HG03159 (cell line): ENCODE data around the gene LRPAP1.
"Not testable (repeated sequence)": the region's sequence is repeated elsewhere in the genome, so short reads cannot be mapped to it uniquely, and the experiment has no call there.

Experiments
- ATAC-seq: cut with Tn5 transposase; IDR thresholded peaks from one replicate; pipeline ENCODE4 v1.9.1; 2021; ENCODE audit warnings: mild to moderate bottlenecking, moderate library complexity; ENCODE audit not compliant: unreplicated experiment

Gene LRPAP1

DNA sequence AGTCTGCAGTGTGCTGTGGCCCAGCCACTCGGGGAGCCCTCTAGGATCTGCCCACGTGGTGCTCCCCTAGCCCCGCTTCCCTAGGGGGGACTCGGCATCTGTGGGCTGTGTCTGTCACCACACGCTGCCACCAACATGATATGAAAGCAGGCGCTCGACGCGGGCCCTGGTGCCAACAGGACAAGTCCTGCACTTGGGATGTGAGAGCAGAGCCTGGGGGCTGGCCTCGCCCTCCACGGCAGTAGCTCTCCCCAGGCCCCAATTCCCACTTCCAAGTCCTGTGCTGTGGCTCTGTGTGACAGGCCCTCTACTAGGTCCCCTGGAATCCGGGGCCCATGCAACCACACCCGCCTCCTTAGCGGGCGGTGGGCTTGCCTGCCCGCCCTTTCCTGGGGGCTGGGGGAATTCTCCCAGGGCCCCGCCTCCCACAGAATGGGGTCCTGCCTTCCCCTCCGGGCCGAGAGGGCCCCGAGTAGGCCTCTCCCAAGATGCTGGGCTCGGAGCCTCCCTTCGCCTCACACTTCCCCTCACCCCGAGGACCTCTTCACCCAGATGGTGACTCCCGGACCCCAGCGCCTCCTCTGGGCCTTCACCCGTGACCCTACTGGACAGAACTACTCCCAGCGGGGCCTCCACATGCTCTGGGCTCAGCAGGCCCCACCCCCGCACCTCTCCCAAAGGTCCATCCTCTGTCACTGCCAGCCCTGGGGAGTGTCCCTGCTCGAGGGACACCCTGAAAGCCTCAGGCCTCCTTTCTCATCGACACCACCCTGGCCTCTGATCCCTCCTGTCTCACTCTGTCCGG is 11.2 kb downstream of the LRPAP1 start:
- no peak for ATAC-seq

DNA sequence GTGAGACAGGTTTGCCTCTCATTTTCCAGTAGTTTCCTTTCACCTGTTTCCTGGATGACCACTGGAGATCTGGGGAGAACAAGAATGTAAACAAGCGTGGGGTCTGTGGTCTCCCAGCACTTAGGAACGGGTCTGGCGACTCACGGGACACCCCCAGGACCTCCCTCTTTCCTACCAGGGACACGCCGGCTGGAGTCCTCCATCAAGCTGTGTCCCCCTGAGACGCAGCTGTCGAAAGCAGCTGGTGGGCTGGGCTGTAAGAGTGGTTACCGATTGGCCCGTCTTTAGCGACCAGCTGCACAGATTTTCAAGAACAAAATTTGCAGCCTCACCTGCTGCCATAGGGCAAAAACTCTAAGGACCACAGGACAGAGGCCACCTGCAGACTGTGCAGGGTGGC is 11.9 kb downstream of the LRPAP1 start:
- no peak for ATAC-seq

DNA sequence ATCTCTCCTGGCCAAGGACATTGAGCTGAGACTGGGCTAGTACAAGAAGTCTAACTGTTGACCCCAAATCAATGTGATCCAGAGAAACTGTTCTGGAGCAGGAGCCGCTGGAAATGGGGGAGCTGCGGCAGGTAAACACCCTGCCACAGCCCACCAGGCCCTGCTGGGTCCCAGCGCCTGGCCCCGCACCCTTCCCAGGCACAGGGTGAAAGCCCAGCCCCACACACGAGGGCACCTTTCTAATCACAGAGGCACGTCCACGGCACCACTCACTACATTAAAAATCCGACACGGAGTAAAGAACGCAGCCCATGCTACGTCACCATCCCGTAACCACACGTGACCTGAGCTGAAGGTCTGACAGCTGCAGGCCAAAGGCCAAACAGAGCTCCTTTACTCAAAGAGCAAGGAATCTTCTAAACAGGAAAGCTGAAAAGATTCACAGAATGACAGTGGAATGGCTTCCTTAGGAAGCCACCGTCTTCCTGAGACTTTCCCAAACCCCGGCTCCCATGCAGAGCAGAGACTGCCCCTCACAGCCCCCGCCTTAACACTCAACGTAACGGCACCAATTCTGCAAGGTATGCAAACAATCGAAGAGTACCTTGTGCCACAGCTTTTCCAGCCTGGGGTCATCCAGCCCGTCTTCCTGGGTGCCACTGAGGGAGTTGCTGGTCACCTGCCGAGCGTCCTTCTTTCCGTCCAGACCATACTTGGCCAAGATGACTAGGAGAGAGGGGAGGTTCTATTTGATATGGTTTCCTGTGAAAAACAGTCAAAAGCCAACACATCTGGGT is 12.6 kb downstream of the LRPAP1 start:
- ATAC-seq: no peak

DNA sequence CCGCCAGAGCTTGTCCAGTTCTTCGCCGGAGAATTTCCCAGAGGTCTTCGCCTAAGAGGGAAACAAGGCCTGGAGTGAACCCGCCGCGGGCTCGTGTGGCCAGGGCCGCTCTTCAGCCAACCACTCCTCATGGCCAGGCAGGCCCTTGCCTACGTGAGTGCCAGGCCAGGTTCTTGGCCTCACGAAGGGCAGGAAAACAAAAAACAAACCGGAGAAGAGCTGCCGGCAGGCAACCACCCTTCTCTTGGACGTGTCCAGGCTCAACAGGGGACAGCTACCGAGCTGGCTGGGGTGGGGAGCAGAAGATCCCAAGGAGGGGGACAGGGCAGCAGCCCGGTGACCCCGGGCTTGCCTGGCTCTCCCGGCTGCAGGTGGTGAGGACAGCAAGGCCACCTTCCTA is 13.3 kb downstream of the LRPAP1 start:
- no peak for ATAC-seq

DNA sequence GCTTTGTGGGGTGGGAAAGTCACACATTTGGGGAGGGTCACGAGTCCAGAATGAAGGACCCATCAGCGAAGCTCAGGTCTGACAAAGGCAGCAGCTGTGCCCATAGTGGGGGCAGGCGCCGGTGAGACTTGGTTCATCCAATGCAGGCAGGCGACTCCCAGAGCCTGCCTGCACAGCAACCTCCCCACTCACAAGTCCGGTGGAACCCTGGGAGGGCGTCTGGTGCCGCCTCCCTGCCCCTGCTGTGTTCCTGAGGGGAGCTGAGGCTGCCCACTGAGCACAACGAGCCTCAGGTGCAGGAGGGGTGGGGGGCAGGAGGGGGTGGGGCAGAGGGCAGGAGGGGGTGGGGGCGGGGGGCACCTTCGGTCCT is 13.7 kb downstream of the LRPAP1 start:
- no peak for ATAC-seq

DNA sequence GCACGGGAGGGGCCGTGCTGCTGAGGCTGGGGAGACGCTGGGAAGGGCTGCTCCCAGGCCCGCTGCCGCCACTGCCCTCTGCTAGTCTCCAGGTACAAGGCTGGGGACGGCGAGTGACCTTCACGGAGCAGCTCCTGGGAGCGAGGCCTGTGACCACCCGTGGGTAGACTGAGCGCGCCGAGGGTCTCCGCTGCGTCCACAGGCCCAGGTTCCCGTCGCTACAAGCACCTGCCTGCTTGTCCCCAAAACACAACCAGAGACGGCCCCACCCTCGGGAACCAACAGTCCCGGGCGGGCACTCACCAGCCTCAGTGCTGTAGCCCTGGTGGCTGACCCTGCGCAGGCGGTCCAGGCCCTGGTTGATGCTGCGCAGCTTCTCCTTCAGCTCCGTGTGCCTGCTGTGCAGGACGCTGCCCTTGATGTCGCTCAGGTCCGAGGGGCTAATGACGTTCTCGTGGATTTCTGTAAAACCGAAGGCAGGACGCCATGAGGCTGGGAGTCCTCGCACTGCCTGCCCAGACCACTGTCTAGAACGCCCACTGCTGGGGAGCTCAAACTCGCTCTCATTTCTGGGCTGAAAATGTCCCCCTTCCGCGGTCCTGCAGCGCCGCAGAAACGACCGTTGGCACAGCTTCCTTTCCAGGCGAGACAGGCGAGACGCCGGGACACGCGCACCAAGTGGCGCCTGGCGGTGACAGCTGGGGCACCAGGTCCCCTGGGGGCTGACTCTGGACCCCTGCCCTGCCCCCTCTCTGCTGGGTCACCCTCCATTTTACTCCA is 14.3 kb downstream of the LRPAP1 start:
- ATAC-seq: no peak

DNA sequence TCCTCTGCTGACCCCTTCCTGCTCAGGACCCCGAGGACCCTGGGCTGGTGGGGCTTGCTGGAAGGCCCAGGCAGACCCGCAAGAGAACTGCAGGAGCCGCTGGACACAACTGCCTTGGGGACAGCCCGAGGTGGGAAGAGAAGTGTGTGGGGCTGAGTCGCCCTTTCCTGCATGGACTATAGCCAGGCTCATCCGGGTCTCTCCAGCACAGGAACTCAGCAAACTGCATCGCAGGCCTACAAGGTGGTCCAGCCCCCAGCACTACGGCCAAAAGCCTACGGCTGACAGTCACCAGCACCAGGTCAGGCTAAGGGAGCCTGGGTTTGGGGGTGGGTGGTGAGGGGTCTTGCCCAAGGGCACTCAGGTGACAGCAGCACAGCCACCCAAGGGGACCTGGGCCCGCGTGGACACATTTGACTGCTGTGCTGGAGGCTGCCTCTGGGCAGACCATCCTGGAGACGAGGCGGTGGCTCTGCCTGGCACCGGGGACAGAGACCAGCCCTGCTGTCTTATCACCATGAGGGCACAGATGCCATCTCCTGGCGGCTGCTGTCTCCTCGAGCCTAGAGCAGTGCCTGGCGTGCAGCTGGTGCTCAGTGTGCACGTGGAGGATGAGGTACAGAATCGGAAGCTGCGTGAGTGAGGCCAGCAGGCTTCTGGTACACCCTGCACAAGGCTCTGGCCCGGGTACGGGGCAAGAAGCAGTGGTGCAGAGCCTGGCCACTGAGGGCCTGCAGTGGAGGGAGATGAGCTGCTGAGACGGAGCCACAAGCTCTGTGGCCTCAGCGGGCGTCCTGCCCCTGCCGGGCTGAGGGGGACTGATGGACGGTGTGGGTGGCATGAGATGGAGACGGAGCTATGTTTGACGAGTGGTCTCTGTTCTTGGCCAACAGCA is 15.1 kb downstream of the LRPAP1 start:
- no peak for ATAC-seq

DNA sequence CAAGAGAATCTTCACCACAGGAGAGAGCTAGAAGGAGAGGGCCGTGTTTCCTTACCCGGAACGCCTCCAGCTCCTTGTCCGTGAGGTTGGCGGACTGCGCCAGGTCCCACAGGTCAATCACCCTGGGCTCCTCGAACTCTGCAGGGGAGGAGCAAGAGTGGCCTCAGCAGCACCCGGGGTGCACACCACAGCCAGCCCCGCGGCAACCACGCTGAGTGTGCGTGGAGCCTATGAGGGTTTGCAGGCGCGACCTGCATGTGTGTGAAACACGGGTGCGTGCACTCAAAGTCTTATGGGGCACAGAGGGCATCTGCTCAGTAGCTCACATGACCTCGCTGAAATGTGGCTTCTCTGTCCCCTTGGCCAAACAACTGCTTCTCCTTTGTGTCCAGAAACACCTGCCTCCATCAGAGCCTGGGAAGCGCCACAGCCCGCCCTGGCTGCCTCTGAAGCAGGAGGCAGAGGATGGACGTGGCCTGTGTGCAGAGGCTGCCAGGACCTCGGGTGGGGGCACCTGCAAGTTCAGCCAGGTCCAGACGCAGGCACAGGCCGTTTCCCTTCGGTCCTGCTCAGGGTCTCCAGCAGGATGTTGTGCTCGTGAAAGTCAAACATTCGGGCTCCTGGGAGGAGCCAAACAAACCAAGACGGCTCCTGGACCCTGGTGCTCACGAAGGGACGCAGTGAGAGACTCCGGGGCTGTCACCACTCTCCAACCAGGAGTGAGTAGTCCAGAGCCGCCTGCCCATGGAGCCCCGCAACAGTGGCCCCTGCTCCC is 16.0 kb downstream of the LRPAP1 start:
- no peak for ATAC-seq

DNA sequence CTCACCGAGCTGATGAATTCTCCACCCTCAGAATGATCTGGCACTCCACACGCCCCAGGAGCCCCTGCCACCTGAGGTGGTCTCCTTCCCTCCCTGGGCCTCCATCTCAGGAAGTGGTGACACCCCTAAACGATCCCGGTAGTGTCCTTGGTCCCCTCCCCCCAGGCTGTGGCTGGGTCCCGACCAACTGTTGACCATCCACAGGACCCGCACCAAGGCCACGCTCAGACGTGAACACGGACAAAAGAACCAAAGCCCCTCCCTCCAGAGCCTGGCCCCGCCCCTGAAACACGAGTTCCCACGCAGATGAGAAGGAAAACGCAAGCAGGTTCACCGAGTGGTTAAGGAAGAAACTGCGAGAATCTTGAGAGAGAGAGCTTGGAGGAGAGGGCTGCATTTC is 16.6 kb downstream of the LRPAP1 start:
- ATAC-seq: no peak

DNA sequence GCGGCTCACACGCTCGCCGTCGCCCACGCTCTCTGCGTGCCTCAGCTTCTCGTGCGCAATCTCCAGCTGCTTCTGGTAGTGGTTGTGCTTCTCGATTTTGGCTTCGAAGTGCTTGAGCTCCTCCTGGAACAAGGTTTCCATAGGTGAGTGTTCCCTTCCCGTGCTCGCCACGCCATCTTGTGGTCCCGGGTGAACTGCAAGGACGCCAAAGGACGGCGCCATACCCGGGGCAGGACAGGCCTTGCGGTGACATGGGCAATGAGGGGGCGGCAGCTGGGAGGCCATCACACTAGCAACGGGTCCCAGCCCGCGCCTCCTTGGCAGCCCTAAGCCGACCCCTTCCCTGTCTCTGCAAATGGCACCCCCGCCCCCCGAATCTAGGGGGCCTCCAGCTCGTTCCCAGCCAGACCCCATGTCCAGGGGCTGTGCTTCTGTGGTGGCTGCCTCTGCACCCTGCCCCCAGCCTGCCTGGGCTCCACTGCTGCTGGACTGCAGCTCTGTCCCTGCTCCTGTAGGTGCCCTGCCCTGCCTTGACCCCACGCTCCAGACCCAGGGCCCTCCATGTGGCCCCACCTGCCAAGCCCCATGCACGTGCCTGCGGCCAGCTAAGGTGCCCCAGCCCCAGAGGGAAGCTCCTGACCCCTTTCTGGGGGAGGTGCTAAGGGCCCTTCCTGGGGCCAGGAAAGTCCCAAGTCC is 17.3 kb downstream of the LRPAP1 start:
- no peak for ATAC-seq

DNA sequence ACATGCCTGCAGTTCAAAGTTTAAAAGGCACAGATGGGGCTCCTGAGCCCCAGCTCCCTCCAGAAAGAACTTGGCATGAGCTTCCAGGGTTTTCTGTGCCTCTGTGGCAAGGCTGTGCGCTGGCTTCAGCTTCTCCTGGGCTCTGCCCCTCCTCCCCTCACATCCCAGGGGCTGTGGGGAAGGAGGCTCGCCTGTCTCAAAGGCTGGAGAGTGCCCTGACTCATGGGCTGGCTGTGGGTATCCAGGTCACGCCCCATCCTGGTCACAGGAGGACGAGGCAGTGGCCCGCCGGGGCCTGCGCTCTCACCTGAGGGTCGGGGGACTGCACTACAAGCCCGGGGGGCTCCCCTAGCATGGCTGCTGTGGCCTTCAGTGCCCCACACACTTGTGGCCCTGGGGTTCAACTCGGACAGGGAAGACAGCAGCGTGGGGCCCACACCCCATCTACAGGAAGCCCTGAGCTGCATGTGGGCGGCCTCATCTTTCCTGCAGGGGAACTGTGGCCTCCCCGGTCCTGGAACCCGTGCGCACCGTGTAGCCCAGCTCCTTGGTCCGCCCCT is 17.9 kb downstream of the LRPAP1 start:
- no peak for ATAC-seq

DNA sequence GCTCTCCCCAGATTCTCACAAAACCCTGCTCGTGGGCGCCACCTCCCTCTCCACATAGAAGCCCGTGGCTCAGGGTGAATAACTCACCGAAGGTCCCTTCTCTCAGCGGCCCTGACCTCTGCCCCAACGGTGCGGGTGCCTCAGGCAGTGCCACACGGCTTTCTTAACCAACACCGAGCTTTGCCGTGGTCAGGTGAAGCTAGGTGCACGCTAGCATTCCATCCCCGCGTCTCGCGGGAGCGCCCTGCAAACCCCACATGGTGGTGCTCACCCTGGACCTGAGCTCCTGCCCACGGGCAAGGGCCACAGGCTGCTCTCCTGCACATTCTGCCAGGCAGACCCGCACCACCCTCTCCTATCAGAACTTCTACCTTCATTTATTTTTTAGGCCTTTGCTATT is 18.4 kb downstream of the LRPAP1 start:
- ATAC-seq: no peak

DNA sequence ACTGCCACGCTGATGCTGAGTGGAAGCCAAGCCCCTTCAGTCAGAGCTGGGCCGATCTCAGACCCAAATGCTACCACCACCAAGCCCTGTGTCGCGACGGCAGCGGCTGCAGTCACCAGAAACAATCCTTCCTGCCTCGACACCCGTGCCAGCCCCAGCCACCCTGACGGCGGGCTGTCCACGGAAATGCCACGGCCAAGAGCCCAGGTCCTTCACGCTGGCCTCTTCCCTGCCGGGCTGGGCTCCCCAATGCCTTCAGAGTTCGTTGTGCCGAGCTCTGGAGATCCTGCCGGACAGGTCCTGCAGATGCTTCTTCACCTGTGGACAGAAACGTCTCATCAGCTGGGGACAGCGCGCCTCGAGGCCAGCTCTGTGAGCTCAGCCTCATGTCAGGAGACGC is 19.5 kb downstream of the LRPAP1 start:
- ATAC-seq: no peak

DNA sequence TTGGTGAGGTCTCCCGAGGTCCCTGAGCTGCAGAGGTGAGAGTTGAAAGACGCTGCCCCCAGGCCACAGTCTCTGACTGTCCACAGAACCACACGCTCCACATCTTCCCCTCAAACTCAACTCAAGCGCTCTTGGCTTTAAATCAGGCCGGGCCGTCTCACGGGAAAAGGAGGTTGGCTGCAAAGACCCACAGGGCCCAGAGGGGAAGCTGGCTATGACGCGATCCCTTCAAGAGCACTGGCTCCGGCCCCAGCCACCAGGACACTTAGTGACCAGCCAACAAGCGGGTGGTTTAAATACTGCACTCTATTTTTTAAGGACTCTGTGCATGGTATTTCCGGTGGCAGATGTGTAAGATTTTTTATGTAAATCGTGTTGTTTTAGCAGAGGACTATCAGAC is 19.9 kb downstream of the LRPAP1 start:
- no peak for ATAC-seq

DNA sequence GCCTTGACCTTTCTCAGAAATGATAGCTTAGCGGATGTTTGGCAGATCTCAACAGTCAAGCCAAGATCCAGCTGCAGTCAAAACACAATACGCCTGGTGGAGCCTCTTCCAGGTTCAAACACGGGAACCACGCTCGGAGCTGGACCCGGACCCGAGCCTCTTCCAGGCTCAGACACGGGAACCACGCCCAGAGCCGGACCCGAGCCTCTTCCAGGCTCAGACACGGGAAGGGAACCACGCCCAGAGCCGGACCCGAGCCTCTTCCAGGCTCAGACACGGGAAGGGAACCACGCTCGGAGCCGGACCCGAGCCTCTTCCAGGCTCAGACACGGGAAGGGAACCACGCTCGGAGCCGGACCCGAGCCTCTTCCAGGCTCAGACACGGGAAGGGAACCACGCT is 20.6 kb downstream of the LRPAP1 start:
- not testable (repeated sequence) for ATAC-seq

DNA sequence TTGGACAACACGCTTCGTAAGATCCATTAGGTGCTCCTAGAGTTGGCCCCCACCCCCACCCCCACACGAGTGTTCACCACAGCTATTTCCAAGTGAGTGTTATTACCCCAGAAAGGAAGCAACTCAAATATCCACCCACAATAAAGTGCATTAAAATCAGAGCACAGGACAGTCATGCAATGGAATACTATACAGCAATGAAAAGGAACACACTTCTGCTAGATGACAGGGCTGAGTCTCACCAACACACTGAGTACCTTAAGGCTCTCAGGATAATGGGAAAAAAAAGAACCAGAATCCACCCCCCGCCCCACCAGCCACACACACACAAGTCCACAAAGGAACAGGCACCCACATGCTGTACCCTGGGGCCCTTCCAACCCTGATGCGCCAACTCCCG is 21.0 kb downstream of the LRPAP1 start:
- no peak for ATAC-seq

DNA sequence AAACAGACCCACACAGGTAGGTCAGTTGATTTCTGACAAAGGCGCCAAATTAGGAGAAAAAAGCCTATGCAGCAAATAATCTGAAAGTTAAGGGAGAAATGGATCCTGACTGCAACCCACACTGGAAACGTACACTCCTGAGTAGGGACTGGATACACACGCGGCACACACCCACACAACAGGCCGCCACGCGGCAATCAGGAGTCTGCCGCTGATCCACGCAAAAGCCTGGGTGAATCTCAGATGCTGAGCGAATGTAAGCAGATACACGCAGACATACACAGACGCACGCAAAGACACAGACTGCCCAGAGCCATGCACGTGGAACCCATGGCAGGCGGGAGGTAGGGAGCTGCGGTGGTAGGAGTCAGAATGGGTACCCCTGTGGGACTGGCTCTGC is 21.7 kb downstream of the LRPAP1 start:
- no peak for ATAC-seq

DNA sequence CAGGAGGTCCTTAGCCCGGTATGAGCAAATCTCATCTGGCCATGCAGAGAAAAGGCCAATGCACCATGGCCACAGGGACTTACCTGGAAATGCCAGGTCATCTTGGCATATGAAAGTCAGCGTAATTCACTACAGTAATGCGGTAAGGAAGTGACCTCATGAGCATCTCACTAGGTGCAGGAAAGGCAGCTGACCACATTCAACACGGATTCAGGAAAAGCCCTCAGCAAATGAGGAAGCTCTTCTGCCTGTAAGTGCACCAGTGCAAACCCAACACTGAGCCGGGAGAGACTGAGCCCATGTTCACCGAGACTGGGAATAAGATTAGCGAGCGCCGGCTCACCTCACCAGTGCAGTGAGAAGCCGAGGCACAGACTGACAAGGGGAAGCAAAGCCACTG is 23.7 kb downstream of the LRPAP1 start:
- ATAC-seq: no peak

DNA sequence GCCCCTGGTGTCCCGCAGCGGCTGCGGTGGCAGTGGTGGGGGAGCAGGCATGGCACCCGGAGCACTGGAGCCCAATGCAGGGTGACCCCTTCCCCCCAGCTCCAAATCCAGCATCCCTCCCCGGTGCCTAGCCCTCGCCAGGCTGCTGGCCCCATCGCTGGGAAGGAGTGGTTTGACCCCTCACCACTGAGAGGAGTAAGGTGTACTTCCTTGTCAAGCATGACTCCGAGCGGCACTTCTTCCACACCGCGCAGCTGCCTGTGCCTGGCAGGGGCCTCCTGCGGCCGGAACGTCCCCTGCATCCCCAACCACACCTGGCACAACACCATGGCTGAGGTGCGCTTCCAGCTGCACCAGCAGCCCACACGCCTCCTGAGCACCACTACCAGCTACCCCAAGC is 27.0 kb downstream of the LRPAP1 start:
- no peak for ATAC-seq
